ENCODE data around the gene VAT1L.
A peak's percentile ranks its signal among the peaks of the same experiment; 100 is the strongest.

The VAT1L gene

DNA sequence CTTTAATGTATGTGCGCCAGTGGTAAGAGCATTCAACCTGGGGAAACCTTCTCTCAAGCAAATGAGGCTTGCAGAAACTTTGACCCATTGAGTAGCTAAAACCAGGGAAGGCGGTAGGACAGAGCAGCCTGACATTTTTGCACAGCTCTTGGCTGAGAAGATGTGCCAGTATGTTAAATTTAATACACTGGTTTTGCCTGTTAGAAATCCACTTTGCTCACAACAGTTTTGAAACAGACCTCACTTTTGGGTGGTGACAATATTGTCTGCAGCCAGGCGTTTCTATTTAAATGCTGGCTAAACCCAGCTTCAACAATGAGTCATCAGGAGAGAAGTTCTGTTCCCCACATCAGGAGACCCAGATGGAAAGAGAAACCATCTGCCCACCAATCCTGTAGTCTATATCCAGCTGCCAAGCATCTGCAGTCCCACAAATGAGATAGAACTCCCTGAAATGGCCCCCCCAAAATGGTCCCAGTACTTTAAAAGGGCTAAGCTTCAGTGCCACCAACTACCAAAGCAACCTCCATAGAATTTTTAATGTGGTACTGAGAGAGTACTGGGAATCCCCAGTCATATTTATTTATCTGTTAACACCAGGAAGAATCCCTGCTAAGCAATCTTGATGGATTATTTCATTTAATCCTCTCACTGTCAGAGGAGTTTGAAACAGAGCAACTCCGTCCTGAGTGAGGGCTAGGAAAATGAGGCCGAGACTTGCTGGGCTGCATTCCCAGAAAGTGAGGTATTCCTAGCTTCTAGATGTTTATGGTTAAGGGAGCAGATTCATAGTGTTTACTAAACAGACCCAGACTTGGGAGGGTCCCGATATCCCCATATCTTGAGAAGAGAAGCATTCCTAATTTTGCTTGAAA is 205.0 kb downstream of the VAT1L start:
- peak; percentile 34 for DNase-seq (ENCODE audit: low spot score)

DNA sequence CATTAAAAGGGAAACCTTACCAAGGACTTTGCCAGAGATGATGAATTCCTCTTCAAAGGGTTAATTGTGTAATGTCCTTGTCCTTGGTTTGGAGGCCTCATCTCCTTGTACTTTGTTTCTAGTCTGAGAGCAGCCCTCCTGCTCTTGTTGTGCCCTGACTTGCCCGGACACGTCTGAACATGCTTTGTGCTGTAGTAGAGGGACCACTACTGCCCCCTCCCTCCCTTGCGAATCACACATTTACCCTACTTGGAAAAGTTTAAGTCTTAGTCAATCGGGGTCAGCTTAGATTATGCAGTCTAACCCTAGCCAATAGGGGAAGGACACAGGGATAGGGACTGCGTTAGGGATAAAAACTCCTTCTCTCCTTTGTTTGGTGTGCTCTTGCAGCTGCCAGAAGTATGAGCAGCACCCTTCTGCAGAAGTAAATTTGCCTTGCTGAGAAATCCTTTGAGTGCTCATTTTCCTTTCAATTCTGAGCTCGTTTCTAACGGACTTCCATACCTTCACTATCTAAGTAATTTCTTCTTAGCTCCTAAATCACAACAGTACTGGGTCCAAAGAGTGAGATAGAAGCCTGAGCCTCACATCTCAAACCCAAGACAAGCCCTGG is 207.6 kb downstream of the VAT1L start:
- DNase-seq (ENCODE audit: low spot score) = no peak

DNA sequence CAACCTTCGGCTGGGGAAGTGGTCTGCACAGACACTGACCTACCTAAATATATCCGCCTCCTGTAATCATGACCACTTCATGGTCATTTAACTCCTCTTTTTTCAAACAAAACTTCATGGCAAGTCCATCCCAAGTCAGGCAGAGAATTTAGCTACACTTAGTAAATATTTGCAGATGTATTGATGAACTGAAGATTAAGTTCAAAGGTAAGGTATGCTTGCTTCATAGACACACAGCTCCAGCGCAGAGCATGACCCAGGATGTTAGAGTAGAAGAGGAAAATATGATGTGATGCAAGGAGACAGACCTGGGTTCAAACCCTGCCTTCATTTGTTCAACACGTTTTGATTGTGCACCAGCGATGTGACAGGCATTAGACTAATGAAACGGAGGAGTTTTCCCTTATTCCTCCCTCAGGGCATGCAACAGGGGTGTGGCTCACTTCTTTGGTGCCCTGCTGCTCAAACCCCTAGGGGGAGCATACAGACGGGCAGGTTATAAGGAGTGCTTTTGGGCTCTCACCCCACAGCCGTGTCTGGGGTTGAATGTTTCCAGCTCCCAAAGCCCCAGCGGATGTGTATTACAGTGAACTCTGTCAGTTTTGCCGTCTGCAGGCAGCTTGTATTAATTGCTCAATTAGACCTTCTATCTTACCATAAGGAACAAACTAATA is 210.1 kb downstream of the VAT1L start:
- DNase-seq (ENCODE audit: low spot score) = no peak

DNA sequence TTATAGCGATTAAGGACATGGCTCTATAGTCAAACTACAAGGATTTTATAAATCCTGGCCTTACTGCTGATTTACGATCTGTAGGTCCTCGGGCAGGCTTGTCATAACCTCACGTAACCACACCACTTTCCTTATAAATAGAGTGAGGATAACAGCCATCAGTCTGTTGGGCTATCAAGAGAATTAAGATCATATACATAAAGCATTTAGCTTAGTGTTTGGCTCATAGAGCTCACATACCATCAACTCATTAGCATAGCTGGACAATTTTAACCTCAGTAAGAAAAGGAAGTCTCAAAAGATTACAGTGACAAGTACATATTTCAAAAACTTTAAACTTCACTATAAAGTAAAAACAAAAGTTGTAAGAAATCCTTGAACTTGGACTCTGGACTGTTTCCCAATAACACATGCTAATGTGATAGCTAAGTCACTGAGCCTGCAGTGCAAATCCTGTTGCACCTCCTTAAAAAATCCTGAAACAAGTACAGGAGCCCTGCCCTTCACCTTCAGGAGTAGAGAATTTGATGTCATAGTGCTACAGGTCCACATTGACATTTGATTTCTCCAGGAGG is 213.2 kb downstream of the VAT1L start:
- DNase-seq (ENCODE audit: low spot score) = no peak

DNA sequence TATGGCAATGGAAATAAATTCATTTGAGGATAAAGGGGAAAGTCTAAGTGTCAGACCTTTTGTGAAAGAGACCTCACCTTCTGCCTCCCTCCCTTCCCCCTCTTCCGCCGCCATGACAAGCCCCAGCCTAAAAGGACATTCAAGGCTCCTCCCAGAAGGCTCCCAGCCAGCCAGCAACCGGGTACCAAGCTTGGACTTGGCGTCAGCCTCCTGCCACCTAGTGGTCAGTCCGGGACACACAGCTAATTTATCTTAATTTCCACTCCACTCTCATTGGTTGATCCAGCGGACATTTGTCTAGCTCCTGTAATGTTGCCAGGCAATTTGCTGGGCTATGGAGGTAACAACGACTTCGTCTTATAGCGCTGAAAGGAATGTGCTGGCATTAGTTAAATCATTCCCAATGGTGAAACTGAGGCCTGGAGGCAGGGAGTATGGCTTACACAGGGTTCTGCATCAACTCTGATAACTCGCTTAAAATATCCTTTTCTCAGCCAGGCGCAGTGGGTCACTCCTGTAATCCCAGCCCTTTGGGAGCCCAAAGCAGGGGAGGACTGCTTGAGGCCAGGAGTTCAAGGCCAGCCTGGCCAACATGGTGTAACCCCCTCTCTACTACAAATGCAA is 214.7 kb downstream of the VAT1L start:
- DNase-seq (ENCODE audit: low spot score) = peak; percentile 87

DNA sequence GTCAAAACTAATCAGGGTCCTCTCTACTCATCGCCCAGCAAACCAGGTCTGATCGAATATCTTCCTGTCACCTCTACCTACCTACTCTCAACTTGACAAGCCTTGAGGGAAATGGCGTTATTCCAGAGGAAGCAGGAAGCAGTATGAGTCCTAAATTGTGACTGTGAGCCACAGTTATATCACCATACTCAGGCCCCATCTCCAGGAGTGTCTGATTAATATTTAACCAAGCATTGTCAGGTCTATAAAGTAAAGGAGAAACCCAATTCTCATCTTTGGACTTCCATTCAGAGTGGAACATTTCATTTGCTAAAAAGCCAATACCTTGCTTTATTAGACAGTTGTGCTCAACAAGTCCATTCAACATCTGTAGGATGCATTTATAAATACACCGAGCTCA is 216.2 kb downstream of the VAT1L start:
- no peak for DNase-seq (ENCODE audit: low spot score)

DNA sequence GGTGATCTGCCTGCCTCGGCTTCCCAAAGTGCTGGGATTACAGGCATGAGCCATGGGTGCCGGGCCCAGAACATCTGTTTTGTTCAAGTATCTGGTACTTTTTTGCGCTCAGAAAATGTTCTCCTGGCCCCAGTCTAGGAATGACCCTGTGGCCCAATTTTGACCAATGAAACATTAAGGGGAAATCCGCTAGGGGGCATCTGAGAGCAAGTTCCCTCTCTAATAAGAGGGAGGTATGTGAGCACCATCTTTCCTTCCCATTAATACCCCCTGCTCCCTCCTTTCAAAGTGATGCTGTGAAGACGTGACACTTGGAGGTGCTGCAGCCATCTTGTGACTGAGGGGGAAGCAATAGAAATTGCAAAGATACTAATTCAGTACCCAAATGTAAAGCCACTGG is 217.5 kb downstream of the VAT1L start:
- DNase-seq (ENCODE audit: low spot score) = no peak

DNA sequence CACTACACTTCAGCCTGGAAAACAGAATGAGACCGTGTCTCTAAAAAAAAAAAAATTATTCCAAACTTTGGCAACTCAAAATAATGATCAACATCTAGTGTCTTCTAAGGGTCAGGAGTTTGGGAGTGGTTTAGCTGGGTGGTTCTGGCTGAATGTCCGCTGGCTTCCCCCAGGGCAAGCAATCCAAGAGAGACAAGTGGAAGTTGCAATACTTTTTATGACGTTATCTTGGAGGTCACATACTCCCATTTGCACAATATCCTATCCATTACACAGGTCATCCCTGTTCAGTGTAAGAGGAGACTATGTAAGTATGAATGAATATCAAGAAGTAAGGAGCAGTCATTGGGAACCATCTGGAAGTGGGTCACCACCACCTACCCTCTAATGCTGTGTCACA is 218.8 kb downstream of the VAT1L start:
- no peak for DNase-seq (ENCODE audit: low spot score)

DNA sequence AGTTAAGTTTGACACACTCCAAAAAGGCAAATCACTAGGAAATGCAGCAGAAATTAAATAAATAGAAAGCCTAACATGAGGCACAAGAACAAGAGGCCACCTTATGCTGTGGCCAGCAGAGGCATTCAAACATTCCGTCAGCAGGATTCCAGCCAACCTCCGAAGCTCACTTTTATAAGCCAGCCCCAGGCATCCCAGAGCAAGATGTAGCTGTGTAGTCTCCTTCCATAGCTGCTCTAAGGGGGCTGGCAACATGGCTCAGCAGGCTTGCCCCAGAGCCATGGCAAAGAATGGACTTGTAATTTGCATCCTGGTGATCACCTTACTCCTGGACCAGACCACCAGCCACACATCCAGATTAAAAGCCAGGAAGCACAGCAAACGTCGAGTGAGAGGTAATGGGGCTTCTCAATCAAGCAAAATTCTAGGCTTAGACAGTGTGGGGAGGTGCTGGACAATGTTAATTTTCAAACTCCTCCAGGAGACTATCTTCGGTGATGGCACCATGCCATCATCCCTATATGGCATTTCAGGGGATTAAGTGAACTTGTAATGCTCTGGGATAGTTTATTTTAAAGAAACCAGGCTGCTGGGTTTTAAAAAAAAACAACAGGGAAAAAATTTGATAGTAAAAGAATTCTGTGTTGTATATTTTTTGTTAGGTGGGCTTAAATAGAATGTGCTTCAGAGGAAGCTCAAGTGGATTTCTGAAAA is 234.1 kb downstream of the VAT1L start, which contains the start of gene CLEC3A:
TSS of gene CLEC3A (plus strand) at position 202 of the 714 bp plus-strand sequence. CDS start at position 281, 79 bp downstream.
- no peak for DNase-seq (ENCODE audit: low spot score)

DNA sequence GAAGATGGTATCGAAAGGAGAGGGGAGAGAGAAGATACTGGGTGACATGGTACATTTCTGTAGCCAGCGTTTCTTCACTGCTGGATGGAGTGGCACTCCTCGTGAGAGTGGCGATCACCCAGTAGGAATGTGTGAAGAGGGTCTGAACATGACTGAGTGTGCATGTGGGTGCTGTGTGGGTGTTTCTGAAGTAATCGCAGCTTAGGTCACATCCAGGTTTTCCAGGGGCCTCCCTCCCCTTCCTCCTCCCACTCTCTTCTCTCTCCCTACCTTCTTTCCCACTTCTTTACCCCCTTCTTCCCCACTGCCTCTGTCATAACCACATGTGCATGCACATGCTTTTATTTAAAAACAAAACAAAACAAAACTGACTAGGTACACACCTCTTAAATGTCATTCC is 235.8 kb downstream of the VAT1L start:
- DNase-seq (ENCODE audit: low spot score) = no peak

DNA sequence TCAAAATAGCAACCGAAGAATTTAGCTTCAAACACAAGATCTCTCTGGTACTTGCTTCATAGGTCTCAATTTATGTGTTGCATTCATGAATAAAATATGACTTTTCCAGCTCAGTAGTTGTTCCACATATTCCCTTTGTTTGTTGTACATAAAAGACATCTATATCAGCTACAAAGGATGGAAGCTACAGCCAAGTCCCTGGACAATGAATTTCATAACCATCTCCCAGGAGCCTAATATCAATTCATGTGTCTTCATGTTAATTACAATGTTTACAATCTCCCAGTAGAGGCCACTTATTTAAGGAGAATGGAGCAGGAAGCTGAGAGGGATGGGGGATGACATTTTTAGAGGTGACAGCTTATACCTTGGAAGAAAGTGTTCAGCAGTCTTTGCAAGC is 237.3 kb downstream of the VAT1L start:
- no peak for DNase-seq (ENCODE audit: low spot score)

DNA sequence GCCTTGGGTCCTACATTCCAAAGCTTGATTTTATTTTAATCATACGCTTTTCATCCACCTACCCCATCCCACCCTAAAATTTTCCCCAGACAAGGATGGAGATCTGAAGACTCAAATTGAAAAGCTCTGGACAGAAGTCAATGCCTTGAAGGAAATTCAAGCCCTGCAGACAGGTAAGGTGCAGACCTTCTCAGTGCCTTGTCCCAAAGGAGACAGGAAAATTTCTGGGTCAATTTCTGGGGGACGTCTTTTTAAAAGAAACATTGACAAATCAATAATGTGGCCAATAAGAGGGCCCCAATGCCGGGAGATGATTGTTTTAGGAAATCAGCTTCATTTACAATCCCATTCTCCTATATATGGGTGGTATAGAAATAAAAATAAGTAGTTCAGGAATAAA is 239.7 kb downstream of the VAT1L start:
- no peak for DNase-seq (ENCODE audit: low spot score)
